ENCODE measurements around the gene ZNRD2.

ZNRD2 gene

GRCh38 chr11:65554057-65554818 lies 16.0 kb upstream of the ZNRD2 start:
- Histone ChIP-seq H3K9ac (ENCODE audit: insufficient read length, low read depth) (peak overlapping the region; percentile 57), H3K4me3 (ENCODE audit: insufficient read length, low read depth) (no peak overlapping the region), H3K36me3 (ENCODE audit: insufficient read depth, insufficient read length, low read length) (no peaks in the 10 kb centered on the region)

DNA sequence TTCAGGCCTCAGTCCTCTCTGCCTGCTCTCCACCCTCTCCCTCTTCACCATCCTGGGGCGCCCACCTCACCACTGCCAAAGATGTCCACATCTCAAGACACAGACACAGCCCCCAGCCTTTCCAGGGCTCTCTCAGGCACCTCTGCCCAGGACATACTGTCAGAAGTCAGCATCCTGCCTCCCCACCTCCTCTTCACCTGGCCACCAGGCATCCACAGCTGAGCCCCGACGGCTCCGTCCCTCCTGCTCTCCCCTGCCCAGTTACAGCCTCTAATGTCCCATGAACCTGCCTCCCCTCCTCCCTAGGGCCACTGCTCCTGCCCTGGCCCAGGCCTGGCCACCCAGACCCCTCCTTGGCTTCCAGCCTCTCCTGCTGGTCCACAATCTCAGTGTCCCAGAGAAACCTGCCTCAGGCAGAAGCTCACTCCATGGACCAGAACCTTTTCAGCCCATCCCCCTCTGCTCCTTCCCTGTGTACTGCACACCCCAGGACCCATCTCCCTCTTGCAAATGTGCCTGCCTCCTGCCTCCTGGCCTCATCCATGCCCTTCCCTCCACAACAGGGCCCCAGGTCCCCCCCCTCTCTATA lies 15.3 kb upstream of the ZNRD2 start:
- H3K9ac ChIP-seq (ENCODE audit: insufficient read length, low read depth), result peak overlapping the region; percentile 52
- TF ChIP-seq YY1 (IDR thresholded peaks at IDR 0.05; ENCODE audit: insufficient read depth, insufficient read length), result no peak
- no peak for TF ChIP-seq ZNF274 (IDR thresholded peaks at IDR 0.05; ENCODE audit: low read depth, low read length)
- no peak for TF ChIP-seq SUZ12 (IDR thresholded peaks at IDR 0.05; ENCODE audit: extremely low read depth, insufficient read depth, insufficient read length)
- H3K36me3 ChIP-seq (ENCODE audit: insufficient read depth, insufficient read length, low read length), result no peaks in the 10 kb centered on the region
- DNase-seq (ENCODE audit: low read depth, low spot score), result no peak
- H3K9me3 ChIP-seq (ENCODE audit: insufficient read depth, low read length), result no peaks in the 10 kb centered on the region
- no peaks in the 10 kb centered on the region for H3K27me3 ChIP-seq (ENCODE audit: insufficient read depth, insufficient read length)
- H3K4me3 ChIP-seq (ENCODE audit: insufficient read length, low read depth), result no peak overlapping the region
- peaks cover 49% of the 10 kb centered on the region for H3K4me1 ChIP-seq (ENCODE audit: insufficient read depth, insufficient read length)

More at GRCh38 chr11:65554057-65554818, 16.0 kb upstream of the ZNRD2 start:
- Histone ChIP-seq H3K4me1 (ENCODE audit: insufficient read depth, insufficient read length) (peaks cover 45% of the 10 kb centered on the region), H3K27me3 (ENCODE audit: insufficient read depth, insufficient read length) (no peaks in the 10 kb centered on the region), H3K9me3 (ENCODE audit: insufficient read depth, low read length) (no peaks in the 10 kb centered on the region)
- TF ChIP-seq SUZ12 (IDR thresholded peaks at IDR 0.05; ENCODE audit: extremely low read depth, insufficient read depth, insufficient read length), result no peak
- TF ChIP-seq ZNF274 (IDR thresholded peaks at IDR 0.05; ENCODE audit: low read depth, low read length), result no peak
- no peak for TF ChIP-seq YY1 (IDR thresholded peaks at IDR 0.05; ENCODE audit: insufficient read depth, insufficient read length)
- no peak for DNase-seq (ENCODE audit: low read depth, low spot score)

DNA sequence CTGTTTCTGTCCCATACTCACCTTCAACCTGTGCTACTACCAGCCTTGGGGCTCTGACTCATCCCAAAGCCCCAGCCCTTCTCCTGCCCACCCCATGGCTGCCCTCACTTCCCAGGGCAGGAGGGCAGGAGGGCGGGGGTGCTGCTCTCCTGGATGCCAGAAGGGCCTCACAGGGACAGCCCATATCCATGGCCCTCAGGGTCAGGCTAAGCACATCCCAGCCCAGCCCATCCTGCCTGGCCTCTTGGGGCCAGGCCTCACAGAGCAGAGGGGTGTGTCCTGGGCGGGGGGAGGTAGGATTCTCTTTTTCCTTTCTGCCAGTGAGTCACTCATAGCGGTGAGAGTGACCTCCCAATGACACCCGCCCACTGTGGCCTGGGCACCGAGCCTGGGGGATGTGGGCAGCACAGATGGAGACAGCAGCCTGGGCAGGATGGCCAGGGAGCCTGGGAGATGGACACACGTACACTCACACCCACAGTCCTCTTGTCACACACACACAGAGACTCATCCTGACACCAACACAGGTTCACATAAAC lies 14.5 kb upstream of the ZNRD2 start:
- Histone ChIP-seq H3K36me3 (ENCODE audit: insufficient read depth, insufficient read length, low read length) (no peaks in the 10 kb centered on the region), H3K27me3 (ENCODE audit: insufficient read depth, insufficient read length) (no peaks in the 10 kb centered on the region), H3K4me1 (ENCODE audit: insufficient read depth, insufficient read length) (peaks cover 55% of the 10 kb centered on the region), H3K9me3 (ENCODE audit: insufficient read depth, low read length) (no peaks in the 10 kb centered on the region), H3K9ac (ENCODE audit: insufficient read length, low read depth) (peak overlapping the region; percentile 25), H3K4me3 (ENCODE audit: insufficient read length, low read depth) (no peak overlapping the region)
- DNase-seq (ENCODE audit: low read depth, low spot score), result no peak
- no peak for TF ChIP-seq YY1 (IDR thresholded peaks at IDR 0.05; ENCODE audit: insufficient read depth, insufficient read length)
- TF ChIP-seq ZNF274 (IDR thresholded peaks at IDR 0.05; ENCODE audit: low read depth, low read length), result no peak
- TF ChIP-seq SUZ12 (IDR thresholded peaks at IDR 0.05; ENCODE audit: extremely low read depth, insufficient read depth, insufficient read length), result no peak

- H3K36me3 ChIP-seq (ENCODE audit: insufficient read depth, insufficient read length, low read length), result no peaks in the 10 kb centered on the region
These were observed 13.6 kb upstream of the ZNRD2 start for GRCh38 chr11:65556470-65557279.

DNA sequence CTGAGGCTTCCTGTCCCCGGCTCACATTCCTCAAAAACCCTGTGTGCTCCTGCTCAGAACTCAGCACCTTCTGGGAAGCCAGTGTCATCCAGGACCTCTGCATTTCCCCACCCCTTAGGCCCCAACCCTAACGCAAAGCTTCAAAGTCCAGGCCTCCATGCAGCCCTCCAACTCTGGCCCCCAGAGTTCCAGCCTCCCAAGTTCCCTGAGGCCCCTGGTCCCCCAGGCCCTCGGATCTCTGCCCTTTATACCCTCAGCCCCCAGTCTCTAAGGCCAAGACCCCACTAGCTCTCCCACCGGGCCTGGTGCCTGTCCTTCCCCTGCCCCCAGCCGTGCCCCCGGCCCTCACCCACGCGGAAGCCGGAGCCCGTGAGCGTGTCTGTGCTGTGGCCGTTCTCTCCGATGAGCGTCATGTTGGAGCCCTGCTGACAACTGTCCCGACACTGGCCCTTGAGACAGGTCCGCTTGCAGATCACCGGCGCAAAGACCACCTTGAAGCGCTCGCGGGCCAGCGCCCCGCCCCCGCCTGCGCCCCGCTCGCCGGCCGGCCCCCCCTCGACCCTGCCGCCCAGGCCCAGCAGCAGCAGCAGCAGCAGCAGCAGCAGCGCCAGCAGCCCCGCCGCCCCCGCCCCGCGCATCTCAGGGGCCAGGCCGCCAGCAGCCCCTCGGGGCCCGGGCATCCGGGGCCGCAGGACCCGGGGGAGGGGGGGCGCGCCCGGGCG lies 12.8 kb upstream of the ZNRD2 start:
- H3K4me3 ChIP-seq (ENCODE audit: insufficient read length, low read depth), result peak overlapping the region; percentile 19
- no peaks in the 10 kb centered on the region for H3K27me3 ChIP-seq (ENCODE audit: insufficient read depth, insufficient read length)
- peaks cover 54% of the 10 kb centered on the region for H3K4me1 ChIP-seq (ENCODE audit: insufficient read depth, insufficient read length)
- H3K9me3 ChIP-seq (ENCODE audit: insufficient read depth, low read length), result no peaks in the 10 kb centered on the region
- H3K9ac ChIP-seq (ENCODE audit: insufficient read length, low read depth), result peak overlapping the region; percentile 78
- TF ChIP-seq ZNF274 (IDR thresholded peaks at IDR 0.05; ENCODE audit: low read depth, low read length), result no peak
- no peak for TF ChIP-seq YY1 (IDR thresholded peaks at IDR 0.05; ENCODE audit: insufficient read depth, insufficient read length)
- no peak for TF ChIP-seq SUZ12 (IDR thresholded peaks at IDR 0.05; ENCODE audit: extremely low read depth, insufficient read depth, insufficient read length)
- DNase-seq (ENCODE audit: low read depth, low spot score), result no peak
- no peaks in the 10 kb centered on the region for H3K36me3 ChIP-seq (ENCODE audit: insufficient read depth, insufficient read length, low read length)

More at GRCh38 chr11:65556470-65557279, 13.6 kb upstream of the ZNRD2 start:
- peak overlapping the region; percentile 19 for H3K4me3 ChIP-seq (ENCODE audit: insufficient read length, low read depth)
- no peak for DNase-seq (ENCODE audit: low read depth, low spot score)
- no peak for TF ChIP-seq ZNF274 (IDR thresholded peaks at IDR 0.05; ENCODE audit: low read depth, low read length)
- TF ChIP-seq YY1 (IDR thresholded peaks at IDR 0.05; ENCODE audit: insufficient read depth, insufficient read length), result no peak
- TF ChIP-seq SUZ12 (IDR thresholded peaks at IDR 0.05; ENCODE audit: extremely low read depth, insufficient read depth, insufficient read length), result no peak
- peak overlapping the region; percentile 78 for H3K9ac ChIP-seq (ENCODE audit: insufficient read length, low read depth)
- H3K9me3 ChIP-seq (ENCODE audit: insufficient read depth, low read length), result no peaks in the 10 kb centered on the region
- H3K4me1 ChIP-seq (ENCODE audit: insufficient read depth, insufficient read length), result peaks cover 55% of the 10 kb centered on the region
- no peaks in the 10 kb centered on the region for H3K27me3 ChIP-seq (ENCODE audit: insufficient read depth, insufficient read length)

- Histone ChIP-seq H3K4me3 (ENCODE audit: insufficient read length, low read depth) (peak within 1 kb of the TSS; percentile 47), H3K36me3 (ENCODE audit: insufficient read depth, insufficient read length, low read length) (no peaks in the 10 kb centered on the region), H3K9me3 (ENCODE audit: insufficient read depth, low read length) (no peaks in the 10 kb centered on the region), H3K9ac (ENCODE audit: insufficient read length, low read depth) (peak within 1 kb of the TSS; percentile 85), H3K4me1 (ENCODE audit: insufficient read depth, insufficient read length) (peaks cover 48% of the 10 kb centered on the region), H3K27me3 (ENCODE audit: insufficient read depth, insufficient read length) (no peaks in the 10 kb centered on the region)
- TF ChIP-seq YY1 (IDR thresholded peaks at IDR 0.05; ENCODE audit: insufficient read depth, insufficient read length) (no peak), ZNF274 (IDR thresholded peaks at IDR 0.05; ENCODE audit: low read depth, low read length) (no peak)
- DNase-seq (ENCODE audit: low read depth, low spot score), result no peak
These were observed 12.0 kb upstream of the ZNRD2 start, which contains the start of gene LTBP3 for GRCh38 chr11:65558002-65558929. LTBP3 (minus strand) TSS chr11:65558359; CDS start chr11:65557959, 400 bp downstream.
